GM19099 (cell line): ENCODE measurements around the gene SRPK2.

Source experiments
- POLR2A ChIP-seq: IDR thresholded peaks from 3 replicates; pipeline ENCODE4 v1.6.1; 2011; ENCODE audit warnings: low read depth; ENCODE audit not compliant: insufficient read length; ENCODE audit errors: extremely low read depth

SRPK2 gene

DNA sequence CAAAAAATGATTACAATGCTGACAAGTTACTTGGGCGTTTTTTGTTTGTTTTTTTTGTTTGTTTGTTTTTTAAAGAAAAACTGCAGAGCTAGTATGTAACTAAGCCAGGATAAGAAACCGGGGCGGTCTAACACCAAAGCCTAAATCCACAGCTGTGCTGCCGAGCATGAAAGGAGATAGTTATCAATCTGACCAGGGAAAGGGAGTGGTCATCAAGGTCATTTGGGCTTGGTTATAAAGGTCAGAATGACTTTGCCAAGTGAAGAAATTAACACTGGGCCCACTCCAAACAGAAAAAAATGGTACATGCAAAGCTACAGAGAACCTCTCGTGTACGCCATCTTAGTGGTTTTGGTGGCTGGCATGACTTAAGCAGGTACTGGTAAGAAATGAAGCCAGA lies 104.7 kb downstream of the SRPK2 start:
- TF ChIP-seq POLR2A: no peak

DNA sequence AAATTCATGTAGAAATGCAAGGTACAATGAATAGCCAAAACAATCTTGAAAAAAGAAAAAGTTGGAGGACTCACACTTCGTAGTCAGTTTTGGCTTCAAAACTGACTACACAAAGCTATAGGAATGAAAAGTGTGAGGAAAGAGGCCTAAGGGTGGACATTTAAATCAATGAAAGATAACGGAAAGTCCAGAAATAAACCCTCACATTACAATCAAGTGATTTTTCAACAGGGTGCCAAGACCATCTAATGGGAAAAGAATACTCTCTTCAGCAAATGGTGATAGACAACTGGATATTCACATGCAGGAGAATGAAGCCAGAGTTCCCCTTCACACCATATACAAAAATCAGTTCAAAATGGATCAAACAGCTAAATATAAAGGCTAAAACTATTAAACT lies 106.8 kb downstream of the SRPK2 start:
- no peak for TF ChIP-seq POLR2A

DNA sequence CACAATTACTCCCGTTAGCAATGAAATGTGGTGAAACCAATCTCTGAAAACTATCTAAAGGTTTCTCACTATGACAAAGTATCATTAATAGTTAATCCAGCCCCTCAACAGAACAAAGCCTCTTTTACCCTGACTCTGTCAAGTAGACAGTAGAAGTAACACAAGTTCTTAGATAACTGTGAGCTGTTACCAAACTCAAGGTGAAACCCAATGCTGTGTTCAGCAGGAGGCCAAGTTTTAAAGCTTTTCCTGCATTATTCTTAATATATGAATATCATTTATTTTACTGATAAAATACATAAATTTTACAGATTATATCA lies 109.1 kb downstream of the SRPK2 start:
- TF ChIP-seq POLR2A: no peak

DNA sequence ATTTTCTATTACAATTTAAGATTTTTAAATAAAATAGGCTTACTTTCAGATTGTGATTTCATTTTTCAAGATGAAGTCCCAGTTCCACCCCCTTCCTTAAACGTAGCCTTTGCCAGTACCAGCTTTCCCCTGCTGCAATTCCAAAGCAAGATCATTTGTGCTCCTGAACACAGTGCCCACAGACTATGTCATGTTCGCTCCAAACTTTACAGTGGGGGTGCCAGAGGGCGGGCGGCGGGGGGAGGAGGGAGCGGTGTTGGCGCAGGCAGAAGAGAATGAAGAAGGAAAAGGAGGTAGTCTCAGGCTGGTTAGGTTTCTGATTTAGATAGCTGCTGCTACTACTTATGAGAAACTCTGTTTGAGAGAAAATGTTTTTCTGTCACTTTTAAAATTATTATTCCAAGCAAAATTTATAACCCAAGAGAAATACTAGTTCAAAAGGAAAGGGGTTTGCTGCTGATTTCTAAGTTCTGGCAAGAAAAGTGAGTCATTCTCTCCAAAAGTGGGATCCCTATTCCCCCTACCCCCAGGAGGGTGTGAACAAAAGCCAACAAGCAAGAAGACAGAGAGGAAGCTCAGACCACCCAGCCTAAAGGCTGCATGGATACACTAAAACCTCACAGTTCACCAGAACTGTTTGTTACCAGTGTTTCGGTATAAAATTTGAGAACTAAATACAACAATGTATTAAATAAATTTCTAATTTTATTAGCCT lies 109.6 kb downstream of the SRPK2 start:
- peak; percentile 25 for TF ChIP-seq POLR2A

DNA sequence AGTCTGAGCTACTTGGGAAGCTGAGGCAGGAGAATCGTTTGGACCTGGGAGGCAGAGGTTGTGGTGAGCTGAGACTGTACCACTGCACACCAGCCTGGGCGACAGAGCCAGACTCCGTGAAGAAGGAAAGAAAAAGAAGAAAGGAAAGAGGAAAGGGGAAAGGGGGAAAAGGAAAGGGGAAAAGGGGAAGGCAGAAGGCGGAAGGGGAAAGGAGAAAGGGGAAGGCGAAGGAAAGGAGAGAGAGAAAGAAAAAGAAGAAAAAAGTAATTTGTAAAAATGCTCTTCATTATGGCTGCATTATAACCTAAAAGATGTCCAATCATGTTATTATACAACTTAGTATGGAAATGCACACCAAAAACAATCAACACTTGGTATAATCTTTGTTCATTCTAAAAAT lies 110.2 kb downstream of the SRPK2 start:
- no peak for TF ChIP-seq POLR2A

DNA sequence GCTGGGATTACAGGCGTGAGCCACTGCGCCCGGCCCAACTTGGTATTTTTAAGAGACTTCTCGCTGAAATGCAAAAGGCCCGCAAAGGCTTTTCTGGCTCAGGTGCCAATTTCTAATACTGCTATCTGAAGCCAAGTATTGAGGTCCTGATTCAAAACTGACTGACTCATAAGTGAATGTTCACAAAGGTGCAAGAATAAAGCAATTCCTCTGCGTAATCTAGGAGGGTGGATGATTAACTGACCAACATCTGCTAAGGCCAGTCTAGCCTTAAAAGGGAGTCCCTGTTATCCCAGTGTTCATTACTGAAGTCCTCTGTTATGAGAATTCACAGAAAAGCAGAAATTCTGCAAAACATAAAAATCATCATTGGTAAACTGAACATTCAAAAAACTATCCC lies 111.4 kb downstream of the SRPK2 start:
- no peak for TF ChIP-seq POLR2A

DNA sequence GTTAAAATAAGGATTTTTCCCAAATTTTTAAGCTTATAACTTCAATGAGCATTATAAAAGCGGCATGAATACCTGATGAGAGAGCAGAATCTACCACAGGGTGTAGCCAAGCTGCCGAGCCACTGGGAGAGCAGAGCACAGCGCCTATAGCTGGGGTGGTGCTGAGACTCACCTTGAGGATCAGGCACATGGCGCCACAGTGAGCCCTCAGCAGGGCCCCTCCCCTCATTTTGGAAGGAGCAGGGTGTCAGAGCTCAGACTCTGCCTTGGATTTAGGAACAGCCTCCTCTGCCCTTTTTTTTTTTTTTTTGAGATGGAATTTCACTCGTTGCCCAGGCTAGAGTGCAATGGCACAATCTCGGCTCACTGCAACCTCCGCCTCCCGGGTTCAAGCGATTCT lies 118.6 kb downstream of the SRPK2 start:
- no peak for TF ChIP-seq POLR2A

DNA sequence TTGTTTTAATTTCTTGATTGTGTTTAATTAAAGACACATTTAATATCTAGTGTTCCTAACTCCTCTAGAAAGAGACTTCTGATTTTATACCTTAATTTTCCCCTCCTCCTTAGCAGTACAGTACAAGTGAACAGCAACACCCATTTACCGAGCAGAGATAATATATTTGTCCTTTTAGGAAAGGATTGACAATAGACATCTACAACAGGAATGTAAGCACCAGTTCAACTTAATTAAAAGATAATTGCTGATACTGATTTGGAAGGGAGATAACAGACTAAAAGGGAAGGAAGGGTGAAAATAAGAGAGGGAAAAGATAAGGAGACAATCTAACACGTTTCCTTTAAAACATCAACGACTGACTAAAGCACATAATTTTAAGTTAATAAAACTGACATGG lies 119.3 kb downstream of the SRPK2 start:
- no peak for TF ChIP-seq POLR2A

DNA sequence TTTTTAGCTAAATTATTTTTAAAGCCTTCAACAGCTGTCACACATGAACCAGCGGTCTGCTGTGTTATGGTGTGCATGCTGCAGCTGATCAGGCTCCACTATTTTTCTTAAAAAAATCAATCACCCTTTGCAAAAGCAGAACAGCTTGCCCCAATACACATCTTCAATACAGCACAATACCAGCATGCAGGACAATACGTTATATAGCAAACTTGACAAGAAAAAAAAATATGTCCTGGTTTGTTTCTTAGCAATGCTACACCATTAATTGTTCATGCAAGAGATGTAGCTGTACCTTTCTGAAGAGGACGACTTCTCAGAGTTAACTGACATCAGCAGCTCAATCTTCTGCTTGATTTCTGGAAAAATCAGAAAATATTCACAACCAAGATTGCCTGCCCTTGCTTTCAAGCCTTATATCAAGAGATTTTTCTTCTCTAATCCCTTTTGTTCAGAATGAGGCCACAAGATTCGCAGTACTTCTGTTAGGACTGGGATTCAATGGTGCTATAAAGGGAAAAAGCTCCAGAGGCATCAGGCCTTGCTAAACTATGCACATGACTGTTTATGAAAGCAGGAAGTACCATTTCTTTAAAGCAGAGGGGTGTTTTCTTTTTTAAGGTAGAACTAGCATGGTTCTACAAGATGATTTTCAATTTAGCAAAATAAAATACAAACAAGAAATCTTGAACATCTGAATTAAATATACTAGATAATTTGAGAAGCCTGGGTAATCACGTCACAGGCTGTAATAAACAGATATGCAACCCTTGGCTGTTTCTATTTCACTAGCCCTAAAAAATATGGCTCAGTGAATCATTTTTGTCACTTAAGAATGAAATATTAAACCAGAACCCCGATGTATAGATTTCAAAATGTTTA lies 120.0 kb downstream of the SRPK2 start:
- TF ChIP-seq POLR2A: peak; percentile 38

DNA sequence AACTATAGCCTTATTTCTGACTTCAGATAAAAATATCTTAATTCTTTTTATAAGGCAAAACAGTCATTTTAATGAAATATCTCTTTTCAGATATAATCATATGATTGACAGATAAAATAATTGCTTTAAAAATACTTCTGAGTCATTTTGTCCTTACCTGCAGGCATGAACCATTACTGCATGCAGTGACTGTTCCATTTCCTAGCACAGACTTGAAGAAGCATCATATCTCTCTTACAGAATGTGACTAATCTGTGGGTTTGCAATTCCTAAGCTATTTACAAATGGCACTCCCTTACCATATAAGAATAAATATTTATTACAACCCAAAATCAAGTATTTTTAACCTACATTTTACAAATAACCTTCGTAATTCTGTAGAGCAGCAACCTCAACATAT lies 120.7 kb downstream of the SRPK2 start:
- no peak for TF ChIP-seq POLR2A

DNA sequence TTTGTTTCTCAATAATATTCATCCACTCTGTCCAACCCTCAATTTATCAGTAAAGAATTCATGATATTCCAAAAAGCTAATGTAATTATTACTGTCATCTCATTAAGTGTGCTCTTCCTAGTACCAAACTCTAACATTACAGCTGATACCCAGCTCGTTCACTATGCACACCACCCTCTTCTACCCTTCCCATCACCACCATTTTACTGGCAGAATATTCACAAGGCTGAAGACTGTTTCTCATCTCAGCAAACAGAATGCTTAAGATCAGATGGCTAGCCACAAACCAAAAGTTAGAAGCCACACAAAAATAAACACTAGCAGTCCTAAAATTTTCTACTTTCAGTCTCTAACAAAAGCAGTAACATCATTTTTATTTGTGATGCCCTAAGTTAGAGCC lies 121.5 kb downstream of the SRPK2 start:
- no peak for TF ChIP-seq POLR2A

DNA sequence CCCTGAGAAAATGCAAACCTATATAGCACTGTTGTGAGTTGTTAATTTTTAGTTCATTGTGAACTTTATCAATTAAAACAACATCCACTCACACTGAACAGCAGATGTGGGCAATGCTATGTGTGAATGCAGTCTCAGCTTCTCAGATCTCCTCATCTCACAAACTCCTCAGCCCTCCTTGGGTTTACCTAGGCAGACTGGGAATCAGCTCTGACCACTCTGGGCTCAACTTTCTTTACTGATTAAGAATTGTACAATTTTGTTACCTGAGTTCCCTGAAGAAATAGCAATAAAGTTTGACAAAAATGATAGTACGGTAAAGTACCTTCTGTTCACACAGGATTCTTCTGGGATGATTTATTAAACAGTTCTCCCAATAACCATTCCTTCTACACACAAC lies 124.0 kb downstream of the SRPK2 start:
- no peak for TF ChIP-seq POLR2A

DNA sequence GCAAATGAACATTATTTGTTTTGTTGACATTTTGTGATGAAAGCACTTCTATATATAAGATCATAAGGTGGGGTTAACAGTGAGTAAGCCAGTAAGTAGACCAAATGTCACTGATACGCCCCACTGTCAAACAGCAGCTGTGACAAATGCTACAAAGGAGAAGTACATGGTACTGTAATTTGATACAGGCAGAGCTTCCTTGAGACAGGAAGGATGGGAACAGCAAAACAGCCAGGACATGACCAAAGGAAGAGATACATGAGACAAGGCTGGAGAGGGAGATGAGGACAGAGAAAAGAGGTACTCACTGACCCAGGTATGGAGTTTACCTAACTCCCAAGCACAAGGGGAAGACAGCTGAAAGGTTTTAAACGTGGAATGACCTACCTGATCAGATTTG lies 127.0 kb downstream of the SRPK2 start:
- TF ChIP-seq POLR2A: no peak

DNA sequence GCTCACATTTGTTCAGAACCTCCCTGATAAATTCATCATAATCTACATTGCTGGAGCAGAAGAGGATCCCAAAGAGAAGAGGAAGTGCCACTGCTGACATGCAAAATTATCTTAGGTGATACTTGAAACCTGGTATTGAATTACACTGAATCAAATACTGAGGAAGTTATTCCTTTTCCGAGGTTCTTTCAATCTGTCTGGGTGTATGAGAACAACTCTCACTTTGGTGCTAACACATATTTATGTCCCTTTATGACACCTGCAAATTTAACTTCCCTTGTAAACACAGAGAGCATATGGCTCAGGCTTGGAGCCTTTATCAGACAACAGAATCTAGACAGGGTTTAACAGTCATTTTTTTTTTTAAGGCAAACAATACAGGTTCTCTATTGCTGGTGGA lies 131.4 kb downstream of the SRPK2 start:
- TF ChIP-seq POLR2A: no peak

DNA sequence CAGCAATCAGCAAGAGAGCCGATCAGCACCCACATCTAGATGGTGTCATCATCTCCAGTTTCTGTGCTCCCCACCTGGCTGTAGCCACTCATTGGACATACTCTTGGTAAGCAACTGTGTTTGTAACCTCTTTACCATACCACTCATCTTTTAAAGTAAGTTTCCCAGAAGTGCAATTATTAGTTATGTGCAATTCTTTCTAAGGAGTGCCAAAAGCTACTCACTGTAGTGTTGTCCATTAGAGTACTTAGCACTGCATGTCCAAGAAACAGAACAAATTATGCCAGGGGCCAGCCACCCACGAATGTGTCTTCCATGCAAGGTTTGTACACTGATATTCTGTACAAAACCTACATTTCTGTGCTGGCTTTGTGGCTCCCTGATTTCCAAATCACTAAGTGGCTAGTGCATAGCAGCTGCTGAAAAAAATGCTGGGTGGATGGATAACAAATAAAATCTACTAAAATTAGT lies 131.9 kb downstream of the SRPK2 start:
- TF ChIP-seq POLR2A: no peak

DNA sequence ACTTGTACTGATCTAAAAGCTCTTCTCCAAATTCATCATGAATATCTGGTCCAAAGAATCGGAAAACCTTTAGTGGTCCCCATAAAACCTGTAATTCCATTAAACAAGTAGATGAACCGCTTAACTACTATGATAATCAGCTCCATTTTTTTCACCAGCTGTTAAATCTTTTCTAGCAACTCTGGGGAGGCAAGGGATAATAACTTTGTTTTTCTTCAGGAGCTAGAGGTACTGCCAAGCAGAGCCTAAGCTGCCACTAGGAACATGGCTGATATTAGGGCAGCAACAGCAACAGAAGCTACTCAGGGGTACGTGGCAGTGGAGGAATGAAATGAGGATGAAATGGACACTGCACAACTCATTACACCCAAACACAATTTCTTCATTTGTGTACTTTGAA lies 138.0 kb downstream of the SRPK2 start:
- TF ChIP-seq POLR2A: no peak

DNA sequence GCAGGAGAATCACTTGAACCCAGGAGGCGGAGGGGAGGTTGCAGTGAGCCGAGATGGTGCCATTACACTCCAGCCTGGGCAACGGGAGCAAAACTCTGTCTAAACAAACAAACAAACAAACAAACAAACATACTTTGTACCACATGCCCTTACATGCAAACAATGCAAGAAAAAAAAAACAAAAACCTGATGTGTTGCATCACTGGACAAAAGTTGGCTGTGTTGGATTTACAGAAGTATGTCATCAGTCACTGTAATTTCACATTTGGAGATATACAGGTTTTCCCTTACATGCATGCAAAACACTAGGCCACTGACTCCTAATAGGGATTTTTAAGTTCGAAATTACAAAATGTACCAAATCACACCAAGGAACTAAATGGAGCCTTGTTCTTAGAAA lies 138.5 kb downstream of the SRPK2 start:
- TF ChIP-seq POLR2A: no peak

DNA sequence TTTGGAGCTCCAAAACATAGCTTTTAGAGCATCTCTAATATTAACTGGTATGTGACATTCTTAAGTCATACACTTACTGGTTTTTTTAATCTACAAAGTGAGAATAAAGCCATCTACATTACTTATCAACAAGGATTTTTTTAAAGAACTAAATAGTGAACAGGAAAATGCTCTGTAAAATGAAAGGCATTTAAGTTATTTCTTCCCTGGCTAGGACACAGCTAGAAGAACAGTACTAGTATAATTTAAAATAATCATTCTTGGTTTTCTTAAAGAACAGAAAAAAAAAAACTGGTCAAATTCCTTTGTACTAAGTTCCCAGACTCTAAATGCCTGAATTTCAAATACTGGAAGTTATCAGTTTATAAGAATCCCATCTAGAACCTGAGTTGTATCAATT lies 139.5 kb downstream of the SRPK2 start:
- TF ChIP-seq POLR2A: no peak
